GM12892 (cell line): ENCODE results near the gene HMGXB4.

ENCODE experiments used
- DNase-seq: peaks from one replicate; pipeline ENCODE4 v3.0.0; 2011; ENCODE audit not compliant: insufficient read length
- FAIRE-seq: peaks from 2 replicates; lab custom pipeline; 2011; peaks lifted over from hg19 to GRCh38; lab: Jason Lieb, UNC
- POLR2A ChIP-seq: IDR thresholded peaks from 2 replicates; pipeline ENCODE4 v1.6.1; 2011; ENCODE audit warnings: low read depth, low read length, control low read depth
- POLR2AphosphoS5 ChIP-seq: IDR thresholded peaks from 2 replicates; pipeline ENCODE4 v1.6.1; 2011; ENCODE audit warnings: low read depth, low read length, control low read depth
- TAF1 ChIP-seq: IDR thresholded peaks from 2 replicates; pipeline ENCODE4 v1.6.1; 2011; ENCODE audit warnings: low read depth, mild to moderate bottlenecking, control low read depth, low read length, borderline replicate concordance

HMGXB4 gene

GRCh38 chr22:35314161-35314942 lies 57.1 kb downstream of the HMGXB4 start:
- DNase-seq, result no peak
- FAIRE-seq, result no peak
- TF ChIP-seq POLR2AphosphoS5 (no peak), TAF1 (no peak), POLR2A (no peak)

GRCh38 chr22:35315141-35315854 lies 58.0 kb downstream of the HMGXB4 start:
- no peak for TF ChIP-seq POLR2A
- no peak for TF ChIP-seq POLR2AphosphoS5
- no peak for DNase-seq
- FAIRE-seq, result no peak

GRCh38 chr22:35315855-35316745 lies 58.8 kb downstream of the HMGXB4 start:
- DNase-seq, result no peak
- no peak for FAIRE-seq

GRCh38 chr22:35316751-35317150 lies 59.5 kb downstream of the HMGXB4 start:
- no peak for TF ChIP-seq TAF1
- no peak for TF ChIP-seq POLR2AphosphoS5
- TF ChIP-seq POLR2A, result no peak
- DNase-seq, result no peak
- no peak for FAIRE-seq

More at GRCh38 chr22:35315855-35316745, 58.8 kb downstream of the HMGXB4 start:
- no peak for TF ChIP-seq POLR2AphosphoS5
- TF ChIP-seq POLR2A, result no peak
- TF ChIP-seq TAF1, result no peak

GRCh38 chr22:35317680-35318290 lies 60.5 kb downstream of the HMGXB4 start:
- DNase-seq (no peak), FAIRE-seq (no peak)
- TF ChIP-seq TAF1, result no peak
- no peak for TF ChIP-seq POLR2AphosphoS5
- no peak for TF ChIP-seq POLR2A

- FAIRE-seq, result no peak
- DNase-seq, result no peak
- TF ChIP-seq TAF1 (no peak), POLR2A (no peak)
These were observed 61.3 kb downstream of the HMGXB4 start for GRCh38 chr22:35318346-35319215.

- no peak for TF ChIP-seq TAF1
- TF ChIP-seq POLR2A, result no peak
- no peak for TF ChIP-seq POLR2AphosphoS5
- DNase-seq, result no peak
- no peak for FAIRE-seq
These were observed 62.1 kb downstream of the HMGXB4 start for GRCh38 chr22:35319244-35319985.

GRCh38 chr22:35322126-35322525 lies 64.8 kb downstream of the HMGXB4 start:
- DNase-seq (no peak), FAIRE-seq (no peak)
- TF ChIP-seq POLR2A (no peak), POLR2AphosphoS5 (no peak), TAF1 (no peak)

GRCh38 chr22:35322893-35323292 lies 65.6 kb downstream of the HMGXB4 start:
- no peak for FAIRE-seq
- TF ChIP-seq TAF1 (no peak), POLR2AphosphoS5 (no peak), POLR2A (no peak)
- no peak for DNase-seq
